Measurements from ENCODE around the gene LRMDA.

LRMDA gene

GRCh38 chr10:76422769-76423168 is 991.3 kb downstream of the LRMDA start (continued):
- TF ChIP-seq ZBTB10 (tag by site-specific recombination; IDR thresholded peaks at IDR 0.05) (no peak), ZNF202 (tag by site-specific recombination; IDR thresholded peaks at IDR 0.05; ENCODE audit: borderline replicate concordance) (no peak), TCF7L2 (IDR thresholded peaks at IDR 0.05; ENCODE audit: borderline replicate concordance, low read depth, low read length) (no peak), ZNF366 (tag by site-specific recombination; conservative IDR thresholded peaks at IDR 0.05) (no peak)

GRCh38 chr10:76428551-76429367 is 997.3 kb downstream of the LRMDA start:
- no peaks in the 10 kb centered on the region for H3K9me3 ChIP-seq (ENCODE audit: control insufficient read depth, insufficient read depth, low read depth, low read length)
- CTCF ChIA-PET = no interaction called here
- POLR2A ChIA-PET = no interaction called here
- H3K4me1 ChIP-seq (ENCODE audit: control insufficient read depth, insufficient read depth, low read length) = peaks cover 10% of the 10 kb centered on the region
- no peaks in the 10 kb centered on the region for H3K36me3 ChIP-seq (ENCODE audit: control insufficient read depth in 2 of 2, insufficient read depth in 1 of 2, low read length in 2 of 2)
- no peak overlapping the region for H3K4me3 ChIP-seq (ENCODE audit: low read depth, low read length)
- H3K27ac ChIP-seq (ENCODE audit: extremely low read depth, low read depth, low read length) = no peak overlapping the region
- no peak for TF ChIP-seq ZNF416 (tag by site-specific recombination; IDR thresholded peaks at IDR 0.05)
- TF ChIP-seq ZNF324 (tag by site-specific recombination; IDR thresholded peaks at IDR 0.05) = 0 out of 2 replicates have a peak, but pooled peaks have one; percentile 19
- TF ChIP-seq ZNF701 (tag by site-specific recombination; IDR thresholded peaks at IDR 0.05) = 0 out of 2 replicates have a peak, but pooled peaks have one; percentile 51
- TF ChIP-seq ZNF830 (tag by site-specific recombination; IDR thresholded peaks at IDR 0.05; ENCODE audit: low read depth) = no peak
- 0 out of 2 replicates have a peak, but pooled peaks have one; percentile 37 for TF ChIP-seq ZNF548 (tag by site-specific recombination; IDR thresholded peaks at IDR 0.05)
- TF ChIP-seq ZNF26 (tag by site-specific recombination; IDR thresholded peaks at IDR 0.05) = 0 out of 2 replicates have a peak, but pooled peaks have one; percentile 8
- no peak for TF ChIP-seq ZNF18 (tag by site-specific recombination; IDR thresholded peaks at IDR 0.05)
- TF ChIP-seq ZNF133 (tag by site-specific recombination; IDR thresholded peaks at IDR 0.05) = 0 out of 2 replicates have a peak, but pooled peaks have one; percentile 62
- no peak for TF ChIP-seq ZNF639 (tag by site-specific recombination; IDR thresholded peaks at IDR 0.05)
- 0 out of 2 replicates have a peak, but pooled peaks have one; percentile 54 for TF ChIP-seq ZBTB44 (tag by site-specific recombination; IDR thresholded peaks at IDR 0.05)
- TF ChIP-seq BCL6B (tag by site-specific recombination; IDR thresholded peaks at IDR 0.05) = peak; percentile 62
- TF ChIP-seq ZNF362 (tag by site-specific recombination; IDR thresholded peaks at IDR 0.05) = 0 out of 2 replicates have a peak, but pooled peaks have one; percentile 45
- TF ChIP-seq HOXC10 (CRISPR knock-in tag; IDR thresholded peaks at IDR 0.05) = no peak
- no peak for TF ChIP-seq ZNF600 (tag by site-specific recombination; IDR thresholded peaks at IDR 0.05)
- no peak for TF ChIP-seq ZNF514 (tag by site-specific recombination; IDR thresholded peaks at IDR 0.05)
- TF ChIP-seq AEBP2 (tag by site-specific recombination; IDR thresholded peaks at IDR 0.05; ENCODE audit: borderline replicate concordance) = no peak
